ENCODE data around the gene WIPF2.

The WIPF2 gene

GRCh38 chr17:40329839-40330794 lies 111.0 kb downstream of the WIPF2 start:
- DNase-seq = peak in 2 of 3 donors; percentile 70 to 72

GRCh38 chr17:40330850-40331470 lies 111.9 kb downstream of the WIPF2 start:
- DNase-seq = no peak

- no peak for DNase-seq
Observed at GRCh38 chr17:40331743-40332641, 112.9 kb downstream of the WIPF2 start.
